GM23338 (cell line): ENCODE data around the gene INPP5D. TPM values are rescaled to one million over a fixed set of nuclear protein-coding genes. Genes with fewer than 3 reads are reported as not detected.
A peak's percentile ranks its signal among the peaks of the same experiment; 100 is the strongest.

Experiments
- ATAC-seq: fragments of 200-7000 bp; cut with Tn5 transposase; 3 replicates; pipeline ENCODE4 v1.9.1; 2020
- DNase-seq: peaks from one replicate; pipeline ENCODE4 v3.0.0-alpha.2; 2015; ENCODE audit warnings: low spot score
- H2AFZ ChIP-seq: fragments of 200-600 bp; sonication (generic); 2 replicates; pipeline ENCODE4 v1.8.0; 2016; ENCODE audit warnings: antibody characterized with exemption, mild to moderate bottlenecking, moderate library complexity
- H3F3A ChIP-seq: fragments of 200-600 bp; sonication (generic); replicated peaks from 2 replicates; pipeline ENCODE4 v1.8.0; 2017; ENCODE audit warnings: antibody characterized with exemption, mixed run types, low read depth
- H3K27ac ChIP-seq: fragments of 200-600 bp; sonication (generic); 2 replicates; pipeline ENCODE4 v1.6.1; 2016; ENCODE audit warnings: low read depth
- H3K27me3 ChIP-seq: fragments of 200-600 bp; sonication (generic); 2 replicates; pipeline ENCODE4 v1.8.0; 2016; ENCODE audit warnings: mild to moderate bottlenecking, mixed run types, moderate library complexity; ENCODE audit not compliant: insufficient read depth
- H3K36me3 ChIP-seq: fragments of 200-600 bp; sonication (generic); 2 replicates; pipeline ENCODE4 v1.8.0; 2016; ENCODE audit warnings: mild to moderate bottlenecking; ENCODE audit not compliant: insufficient read depth
- H3K4me1 ChIP-seq: fragments of 200-600 bp; sonication (generic); 2 replicates; pipeline ENCODE4 v1.8.0; 2016; ENCODE audit warnings: mild to moderate bottlenecking, moderate library complexity; ENCODE audit not compliant: insufficient read depth
- H3K4me2 ChIP-seq: fragments of 200-600 bp; sonication (generic); 2 replicates; pipeline ENCODE4 v1.7.1; 2017; ENCODE audit warnings: mixed run types
- H3K4me3 ChIP-seq: fragments of 200-600 bp; sonication (generic); 2 replicates; pipeline ENCODE4 v1.6.1; 2016; ENCODE audit warnings: mixed run types
- H3K79me2 ChIP-seq: fragments of 200-600 bp; sonication (generic); replicated peaks from 2 replicates; pipeline ENCODE4 v1.8.0; 2017; ENCODE audit warnings: mild to moderate bottlenecking; ENCODE audit not compliant: insufficient read depth
- H3K9me2 ChIP-seq: fragments of 200-600 bp; sonication (generic); 2 replicates; pipeline ENCODE4 v1.8.0; 2017; ENCODE audit not compliant: insufficient read depth
- H4K20me1 ChIP-seq: fragments of 200-600 bp; sonication (generic); replicated peaks from 2 replicates; pipeline ENCODE4 v1.8.0; 2017; ENCODE audit warnings: mild to moderate bottlenecking; ENCODE audit not compliant: insufficient read depth
- H3K27ac Mint-ChIP-seq: 2 replicates; pipeline ENCODE4 v1.8.0; 2020; ENCODE audit warnings: inconsistent platforms, mild to moderate bottlenecking, moderate library complexity, mixed read lengths
- H3K27me3 Mint-ChIP-seq: 3 replicates; pipeline ENCODE4 v1.8.0; 2022; ENCODE audit warnings: low read depth, mild to moderate bottlenecking, moderate library complexity, mixed read lengths, inconsistent platforms; ENCODE audit not compliant: insufficient read depth, poor library complexity
- H3K36me3 Mint-ChIP-seq: 3 replicates; pipeline ENCODE4 v1.8.0; 2021; ENCODE audit warnings: low read depth, mild to moderate bottlenecking, inconsistent platforms, moderate library complexity, mixed read lengths
- H3K4me1 Mint-ChIP-seq: 3 replicates; pipeline ENCODE4 v1.8.0; 2020; ENCODE audit warnings: mild to moderate bottlenecking, inconsistent platforms, mixed read lengths
- H3K4me3 Mint-ChIP-seq: 3 replicates; pipeline ENCODE4 v1.8.0; 2021; ENCODE audit warnings: moderate library complexity, mild to moderate bottlenecking, inconsistent platforms, mixed read lengths
- H3K9me3 Mint-ChIP-seq: 3 replicates; pipeline ENCODE4 v1.8.0; 2020; ENCODE audit warnings: moderate library complexity, mild to moderate bottlenecking, inconsistent platforms, mixed read lengths
- CREB1 ChIP-seq: fragments of 250-450 bp; sonication (Bioruptor Pico); IDR thresholded peaks from 2 replicates; pipeline ENCODE4 v1.5.0; 2020; ENCODE audit warnings: low read depth, mild to moderate bottlenecking, moderate library complexity
- CTCF ChIP-seq, 2 experiments: fragments of 200-600 bp in 1 of 2; sonication (generic) in 1 of 2; conservative IDR thresholded peaks; 2 replicates each; pipeline versions ENCODE4 v1.5.1 to v1.6.1; 2016 to 2017; ENCODE audit warnings: antibody characterized with exemption in 2 of 2, low read depth in 2 of 2, mild to moderate bottlenecking in 2 of 2, moderate library complexity in 1 of 2
- ETS1 ChIP-seq: IDR thresholded peaks from 2 replicates; pipeline ENCODE4 v1.6.1; 2016; ENCODE audit warnings: antibody characterized with exemption
- EZH2 ChIP-seq: fragments of 200-600 bp; sonication (generic); IDR thresholded peaks from one replicate; pipeline ENCODE4 v1.8.0; 2017; ENCODE audit warnings: antibody characterized with exemption, mild to moderate bottlenecking, low read depth; ENCODE audit not compliant: unreplicated experiment
- POLR2AphosphoS5 ChIP-seq: IDR thresholded peaks from 2 replicates; pipeline ENCODE4 v1.6.1; 2016; ENCODE audit warnings: antibody characterized with exemption, low read depth
- STAT1 ChIP-seq: IDR thresholded peaks from one replicate; pipeline ENCODE4 v1.6.1; 2016; ENCODE audit warnings: antibody characterized with exemption; ENCODE audit not compliant: unreplicated experiment
- ZNF114 ChIP-seq: fragments of 250-450 bp; sonication (Bioruptor Pico); IDR thresholded peaks from 2 replicates; pipeline ENCODE4 v1.5.0; 2020; ENCODE audit warnings: mild to moderate bottlenecking, moderate library complexity
- ZNF331 ChIP-seq: fragments of 250-450 bp; sonication (Bioruptor Pico); IDR thresholded peaks from 2 replicates; pipeline ENCODE4 v1.5.0; 2020; ENCODE audit warnings: low read depth, mild to moderate bottlenecking, moderate library complexity
- polyA plus RNA-seq: library from polyadenylated mRNA; unstranded; fragments of >200 nt; fragmentation: Nextera tagmentation; extraction: Ambion mirVana; gene quantifications from 2 replicates; pipeline ENCODE4 v1.2.1, GENCODE V29; 2016
- total RNA-seq: library from RNA; depleted of rRNA; stranded (reverse); fragments of >200 nt; shearing (Covaris generic); gene quantifications from 2 replicates; pipeline ENCODE4 v1.2.3, GENCODE V29; 2014
- TF ChIP-seq, protein P1 (sequence below): IDR thresholded peaks from one replicate; pipeline ENCODE4 v1.6.1; 2018; ENCODE audit warnings: antibody characterized with exemption; ENCODE audit not compliant: unreplicated experiment

INPP5D gene
- total and polyA plus RNA-seq, 2 experiments from 2014 or later: 6.6 to 8.3 TPM

GRCh38 chr2:233063269-233063975, 3.3 kb downstream of the INPP5D start:
- H3K27ac Mint-ChIP-seq: no peak overlapping the region
- Histone ChIP-seq H3K9me2 (no peaks in the 10 kb centered on the region), H3K4me3 (no peak overlapping the region), H3K4me1 (no peaks in the 10 kb centered on the region), H3K36me3 (no peaks in the 10 kb centered on the region), H3K27me3 (no peaks in the 10 kb centered on the region), H3K4me2 (no peak overlapping the region), H4K20me1 (no peaks in the 10 kb centered on the region), H3F3A (no peaks in the 10 kb centered on the region), H2AFZ (peak overlapping the region; percentile 66; the same call in 1 of the 2 replicates), H3K27ac (no peak overlapping the region), H3K79me2 (no peaks in the 10 kb centered on the region)
- no peaks in the 10 kb centered on the region for H3K9me3 Mint-ChIP-seq
- peaks cover 22% of the 10 kb centered on the region for H3K4me1 Mint-ChIP-seq
- no peaks in the 10 kb centered on the region for H3K36me3 Mint-ChIP-seq
- peak; percentile 78 for DNase-seq
- TF ChIP-seq CTCF (conservative IDR thresholded peaks at IDR 0.05; ENCODE audit: low read depth in 2 of 2): peak; percentile 56 to 58
- TF ChIP-seq, protein P1, sequence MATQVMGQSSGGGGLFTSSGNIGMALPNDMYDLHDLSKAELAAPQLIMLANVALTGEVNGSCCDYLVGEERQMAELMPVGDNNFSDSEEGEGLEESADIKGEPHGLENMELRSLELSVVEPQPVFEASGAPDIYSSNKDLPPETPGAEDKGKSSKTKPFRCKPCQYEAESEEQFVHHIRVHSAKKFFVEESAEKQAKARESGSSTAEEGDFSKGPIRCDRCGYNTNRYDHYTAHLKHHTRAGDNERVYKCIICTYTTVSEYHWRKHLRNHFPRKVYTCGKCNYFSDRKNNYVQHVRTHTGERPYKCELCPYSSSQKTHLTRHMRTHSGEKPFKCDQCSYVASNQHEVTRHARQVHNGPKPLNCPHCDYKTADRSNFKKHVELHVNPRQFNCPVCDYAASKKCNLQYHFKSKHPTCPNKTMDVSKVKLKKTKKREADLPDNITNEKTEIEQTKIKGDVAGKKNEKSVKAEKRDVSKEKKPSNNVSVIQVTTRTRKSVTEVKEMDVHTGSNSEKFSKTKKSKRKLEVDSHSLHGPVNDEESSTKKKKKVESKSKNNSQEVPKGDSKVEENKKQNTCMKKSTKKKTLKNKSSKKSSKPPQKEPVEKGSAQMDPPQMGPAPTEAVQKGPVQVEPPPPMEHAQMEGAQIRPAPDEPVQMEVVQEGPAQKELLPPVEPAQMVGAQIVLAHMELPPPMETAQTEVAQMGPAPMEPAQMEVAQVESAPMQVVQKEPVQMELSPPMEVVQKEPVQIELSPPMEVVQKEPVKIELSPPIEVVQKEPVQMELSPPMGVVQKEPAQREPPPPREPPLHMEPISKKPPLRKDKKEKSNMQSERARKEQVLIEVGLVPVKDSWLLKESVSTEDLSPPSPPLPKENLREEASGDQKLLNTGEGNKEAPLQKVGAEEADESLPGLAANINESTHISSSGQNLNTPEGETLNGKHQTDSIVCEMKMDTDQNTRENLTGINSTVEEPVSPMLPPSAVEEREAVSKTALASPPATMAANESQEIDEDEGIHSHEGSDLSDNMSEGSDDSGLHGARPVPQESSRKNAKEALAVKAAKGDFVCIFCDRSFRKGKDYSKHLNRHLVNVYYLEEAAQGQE: no peak
- ATAC-seq: peak; percentile 87
- no peak overlapping the region for H3K4me3 Mint-ChIP-seq
- H3K27me3 Mint-ChIP-seq: peaks cover 6% of the 10 kb centered on the region

DNA sequence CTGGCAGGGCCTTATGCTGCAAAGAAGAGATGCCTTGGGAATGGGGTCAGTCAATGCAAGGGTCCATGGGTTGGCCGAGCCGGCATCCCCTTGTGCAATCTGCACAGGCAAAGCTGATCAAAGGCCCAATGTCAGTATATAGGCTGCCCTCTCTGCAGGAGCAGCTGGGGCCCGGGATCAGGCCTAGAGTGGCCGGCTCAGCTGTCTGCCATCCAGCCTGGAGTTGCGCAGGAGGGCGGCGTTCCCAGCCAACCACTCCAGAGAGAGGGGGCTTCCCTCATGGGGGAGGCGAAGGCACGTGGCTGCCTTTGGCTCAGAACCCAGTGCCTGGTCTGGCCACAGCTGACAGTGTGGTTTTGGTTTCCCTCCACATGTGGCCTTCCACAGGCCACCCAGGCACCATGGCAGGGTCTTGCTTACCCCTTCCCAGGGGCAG, 3.9 kb downstream of the INPP5D start:
- Histone ChIP-seq H3K9me2 (no peaks in the 10 kb centered on the region), H2AFZ (no peak overlapping the region; the same call in 1 of the 2 replicates), H3K79me2 (no peaks in the 10 kb centered on the region), H4K20me1 (no peaks in the 10 kb centered on the region), H3K27ac (no peak overlapping the region), H3K4me3 (no peak overlapping the region), H3K4me2 (no peak overlapping the region), H3F3A (no peaks in the 10 kb centered on the region), H3K36me3 (no peaks in the 10 kb centered on the region), H3K27me3 (no peaks in the 10 kb centered on the region), H3K4me1 (no peaks in the 10 kb centered on the region)
- Mint-ChIP-seq H3K9me3 (no peaks in the 10 kb centered on the region), H3K4me1 (peaks cover 22% of the 10 kb centered on the region), H3K27me3 (peaks cover 5% of the 10 kb centered on the region), H3K4me3 (no peak overlapping the region), H3K27ac (no peak overlapping the region), H3K36me3 (no peaks in the 10 kb centered on the region)
- DNase-seq (no peak), ATAC-seq (no peak)
- TF ChIP-seq CREB1 (CRISPR knock-in tag): no peak
- no peak for TF ChIP-seq EZH2
- no peak for TF ChIP-seq POLR2AphosphoS5
- TF ChIP-seq, protein P1: no peak
- TF ChIP-seq ETS1: no peak
- no peak for TF ChIP-seq CTCF (conservative IDR thresholded peaks at IDR 0.05; ENCODE audit: low read depth in 2 of 2)
- no peak for TF ChIP-seq ZNF331 (CRISPR knock-in tag)
- no peak for TF ChIP-seq ZNF114 (CRISPR knock-in tag)
- TF ChIP-seq STAT1: no peak
